A549 treated with CpdA at 1 μM for 4 hours (cell line): ENCODE measurements around the gene CFB. TPM values are rescaled to one million over a fixed set of nuclear protein-coding genes. Genes with fewer than 3 reads are reported as not detected.

Experiments
- total RNA-seq: library from RNA; stranded (reverse); fragments of 200-300 nt; extraction: Qiagen RNA extraction; gene quantifications from 5 replicates; pipeline ENCODE4 v1.2.3, GENCODE V29; 2022; ENCODE audit warnings: low read depth

The CFB gene
- 1.4 to 3.1 TPM (median 2.1 TPM) in 5 replicates for total RNA-seq

DNA sequence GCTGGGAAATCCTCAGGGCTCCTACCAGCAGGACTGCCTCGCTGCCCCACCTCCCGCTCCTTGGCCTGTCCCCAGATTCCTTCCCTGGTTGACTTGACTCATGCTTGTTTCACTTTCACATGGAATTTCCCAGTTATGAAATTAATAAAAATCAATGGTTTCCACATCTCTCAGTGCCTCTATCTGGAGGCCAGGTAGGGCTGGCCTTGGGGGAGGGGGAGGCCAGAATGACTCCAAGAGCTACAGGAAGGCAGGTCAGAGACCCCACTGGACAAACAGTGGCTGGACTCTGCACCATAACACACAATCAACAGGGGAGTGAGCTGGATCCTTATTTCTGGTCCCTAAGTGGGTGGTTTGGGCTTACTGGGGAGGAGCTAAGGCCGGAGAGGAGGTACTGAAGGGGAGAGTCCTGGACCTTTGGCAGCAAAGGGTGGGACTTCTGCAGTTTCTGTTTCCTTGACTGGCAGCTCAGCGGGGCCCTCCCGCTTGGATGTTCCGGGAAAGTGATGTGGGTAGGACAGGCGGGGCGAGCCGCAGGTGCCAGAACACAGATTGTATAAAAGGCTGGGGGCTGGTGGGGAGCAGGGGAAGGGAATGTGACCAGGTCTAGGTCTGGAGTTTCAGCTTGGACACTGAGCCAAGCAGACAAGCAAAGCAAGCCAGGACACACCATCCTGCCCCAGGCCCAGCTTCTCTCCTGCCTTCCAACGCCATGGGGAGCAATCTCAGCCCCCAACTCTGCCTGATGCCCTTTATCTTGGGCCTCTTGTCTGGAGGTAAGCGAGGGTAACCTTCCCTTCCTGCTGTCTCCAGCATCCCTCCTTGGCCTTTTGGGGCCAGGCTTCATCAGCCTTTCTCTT, at the start of gene CFB:
Gene CFB (plus strand): TSS at position 589 of the 863 bp plus-strand sequence. CDS start 127 bp downstream, at position 716.

DNA sequence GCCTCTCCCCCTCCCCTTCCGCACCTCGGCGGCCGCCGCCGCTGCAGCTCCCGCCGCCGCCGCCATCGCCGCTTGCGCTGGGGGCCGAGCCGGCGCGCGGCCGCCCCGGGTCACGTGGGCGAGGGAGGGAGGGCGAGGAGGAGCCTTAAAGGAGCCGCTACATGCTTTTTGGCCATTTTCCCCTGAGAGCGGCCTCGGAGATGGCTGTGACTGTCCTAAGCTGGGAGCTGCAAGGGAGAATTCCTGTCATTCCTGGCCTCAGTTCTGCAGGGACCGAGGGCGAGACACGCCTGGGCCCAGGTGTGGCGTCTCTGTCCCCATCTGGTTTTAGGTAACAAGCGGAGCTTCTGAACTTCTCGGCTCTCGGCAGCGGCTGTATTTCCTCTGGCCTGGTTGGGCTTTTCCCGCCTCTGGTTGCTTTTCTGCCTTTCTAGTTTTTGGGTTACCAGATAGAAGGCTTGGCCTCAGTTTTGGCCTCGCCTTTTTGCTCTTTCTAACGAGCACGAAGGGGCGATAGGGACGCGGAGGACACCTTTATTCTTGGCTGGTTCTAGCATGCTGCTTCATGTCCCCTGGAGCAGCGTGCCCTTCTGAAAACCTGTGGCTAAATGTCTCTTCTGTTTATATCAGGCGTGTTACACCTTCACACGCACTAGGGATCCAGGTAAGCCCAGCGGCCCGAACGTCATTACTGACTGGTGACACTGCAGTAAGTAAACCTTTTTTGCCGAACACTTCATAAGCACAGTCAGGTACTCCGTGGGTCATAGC, 48.1 kb upstream of the CFB start, which contains the start of gene EHMT2:
Gene EHMT2 (minus strand): TSS at position 87 of the 771 bp plus-strand sequence. CDS start 21 bp downstream, at position 66.

DNA sequence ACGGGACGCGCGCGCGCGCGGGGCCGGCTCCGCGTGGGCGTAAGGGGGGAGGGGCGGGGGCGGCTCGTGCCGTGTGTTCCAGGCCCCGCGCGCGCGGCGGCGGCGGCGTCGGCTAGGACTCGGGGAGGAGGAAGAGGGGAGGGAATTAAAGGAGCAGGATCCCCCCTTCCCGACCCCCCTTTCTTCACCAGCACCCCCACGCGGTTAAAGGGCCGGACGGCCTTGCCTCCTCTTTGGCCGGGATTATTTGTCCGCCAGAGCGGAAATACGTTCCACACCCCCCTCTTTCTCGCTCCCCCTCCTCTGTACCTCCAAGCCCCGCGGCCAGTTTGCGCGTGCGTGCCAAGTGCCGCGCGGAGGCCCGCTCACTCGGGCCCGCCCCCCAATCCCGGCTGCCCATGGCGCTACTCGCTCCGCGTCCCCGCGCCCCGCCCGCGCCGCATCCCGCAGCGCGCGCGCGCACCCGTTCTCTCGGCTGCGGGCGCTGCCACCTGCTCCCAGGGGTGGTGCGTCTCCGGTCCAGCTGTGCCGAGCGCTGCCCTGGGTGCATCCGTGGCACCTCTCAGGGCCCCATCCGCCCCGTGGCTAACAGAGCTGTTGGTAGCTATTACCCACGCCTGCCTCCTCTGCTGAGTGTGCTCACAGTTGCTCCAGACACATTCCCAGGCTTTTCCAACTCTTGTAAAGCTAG, 43.8 kb upstream of the CFB start, which contains the start of gene ZBTB12:
Gene ZBTB12 (minus strand): TSS at position 134 of the 691 bp plus-strand sequence. CDS start 781 bp downstream, outside the sequence.

DNA sequence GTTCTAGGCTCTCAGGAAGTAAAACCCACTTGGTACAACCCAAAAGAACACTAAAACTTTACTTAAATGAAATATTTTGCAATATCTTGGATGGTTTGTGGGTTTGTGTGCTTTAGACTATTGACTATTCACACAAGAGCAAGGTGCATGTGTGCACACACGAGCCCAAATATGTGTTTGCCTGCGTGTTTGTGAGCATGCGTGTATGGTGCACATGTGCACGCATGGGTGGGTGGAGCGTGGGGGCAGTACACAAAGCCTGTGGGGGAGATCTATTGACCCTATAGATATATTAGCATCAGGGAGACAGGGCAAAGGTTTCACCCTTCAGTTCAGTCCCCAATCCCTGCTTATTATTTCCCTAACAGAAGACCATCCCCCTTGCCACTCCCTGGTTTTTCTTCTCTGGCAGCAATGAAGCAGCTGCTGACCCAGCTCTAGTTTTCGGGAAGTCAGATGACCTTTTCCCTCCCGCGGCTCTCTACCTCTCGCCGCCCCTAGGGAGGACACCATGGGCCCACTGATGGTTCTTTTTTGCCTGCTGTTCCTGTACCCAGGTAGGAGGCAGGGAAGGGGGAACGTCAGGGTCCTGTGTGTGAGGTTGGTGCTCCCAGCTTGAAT, 18.5 kb upstream of the CFB start, which contains the start of gene C2:
Gene C2 (plus strand): TSS at position 476 of the 621 bp plus-strand sequence. CDS start 36 bp downstream, at position 512.

DNA sequence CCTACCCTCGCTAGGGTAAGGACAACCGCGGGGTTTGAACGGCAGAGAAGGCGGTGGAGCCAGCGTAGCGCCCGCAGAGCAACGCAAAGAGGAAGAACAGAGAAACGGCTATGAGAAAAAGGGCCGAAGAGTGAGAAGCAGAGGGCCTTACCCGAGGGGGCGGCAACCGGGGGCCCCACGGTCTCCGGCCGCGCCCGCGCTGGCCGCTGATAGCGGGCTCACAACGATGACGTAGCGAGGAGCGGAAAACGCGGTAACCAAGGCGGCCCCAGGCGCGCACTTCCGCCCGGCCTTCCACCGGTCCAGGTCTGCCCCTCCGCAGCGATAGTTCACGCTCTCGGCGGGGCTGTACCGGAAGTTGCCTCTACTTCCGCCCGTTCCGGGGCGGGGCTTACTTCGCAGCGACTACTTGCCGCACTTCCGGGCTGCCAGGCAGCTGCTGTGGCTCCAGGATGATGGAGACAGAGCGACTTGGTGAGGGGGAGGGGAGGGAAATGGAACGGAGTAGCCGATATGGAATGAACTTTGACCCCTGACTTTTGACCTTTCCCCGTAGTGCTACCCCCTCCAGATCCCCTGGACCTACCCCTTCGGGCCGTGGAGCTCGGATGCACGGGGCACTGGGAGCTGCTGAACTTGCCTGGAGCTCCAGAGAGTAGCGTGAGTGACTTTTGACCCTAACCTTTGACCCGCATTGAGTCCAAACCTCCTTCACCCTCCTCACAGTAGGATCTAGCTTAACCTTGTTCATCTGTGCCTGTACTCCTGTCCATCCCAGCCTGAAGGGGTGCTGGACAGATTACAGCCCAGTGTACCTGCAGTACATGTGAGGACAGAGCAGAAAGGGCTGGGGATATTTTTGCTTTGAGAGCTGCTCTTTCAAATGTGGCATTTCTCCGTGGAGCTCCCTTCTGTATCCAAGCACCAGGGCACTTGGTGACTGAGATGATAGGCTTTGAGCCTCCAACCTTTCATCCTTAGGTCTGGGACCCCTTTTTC, 13.1 kb downstream of the CFB start, which contains the start of the genes NELFE and SKIC2:
Gene NELFE (minus strand): TSS at position 231 of the 999 bp plus-strand sequence. CDS start 525 bp downstream, outside the sequence.
Gene SKIC2 (plus strand): TSS at position 435 of the 999 bp plus-strand sequence. CDS start 18 bp downstream, at position 453.

DNA sequence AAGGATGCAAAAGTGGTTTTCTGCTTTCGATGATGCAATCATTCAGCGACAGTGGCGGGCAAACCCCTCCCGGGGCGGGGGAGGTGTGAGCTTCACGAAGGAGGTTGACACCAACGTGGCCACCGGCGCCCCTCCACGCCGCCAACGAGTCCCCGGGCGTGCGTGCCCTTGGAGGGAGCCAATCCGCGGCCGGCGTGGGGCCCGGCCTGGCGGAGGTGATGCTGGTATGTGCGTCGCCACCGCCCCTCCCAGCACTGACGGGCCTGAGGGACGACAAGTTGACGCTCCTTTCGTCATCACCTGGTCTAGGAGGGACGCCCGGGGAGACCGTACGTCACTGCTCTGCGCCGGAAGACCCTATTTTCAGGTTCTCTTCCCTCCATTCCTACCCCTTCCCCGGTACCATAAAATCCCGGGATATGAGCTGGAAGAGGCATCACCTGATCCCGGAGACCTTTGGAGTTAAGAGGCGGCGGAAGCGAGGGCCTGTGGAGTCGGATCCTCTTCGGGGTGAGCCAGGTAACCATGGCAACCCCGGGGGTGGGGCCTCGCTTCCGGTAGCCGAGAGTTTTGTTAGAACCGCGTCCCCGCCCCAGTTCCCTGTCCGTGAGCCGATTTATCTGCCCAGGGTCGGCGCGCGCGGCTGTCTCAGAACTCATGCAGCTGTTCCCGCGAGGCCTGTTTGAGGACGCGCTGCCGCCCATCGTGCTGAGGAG, 26.3 kb downstream of the CFB start, which contains the start of gene DXO:
Gene DXO (minus strand): TSS at position 146 of the 716 bp plus-strand sequence. CDS start 463 bp downstream, outside the sequence.

DNA sequence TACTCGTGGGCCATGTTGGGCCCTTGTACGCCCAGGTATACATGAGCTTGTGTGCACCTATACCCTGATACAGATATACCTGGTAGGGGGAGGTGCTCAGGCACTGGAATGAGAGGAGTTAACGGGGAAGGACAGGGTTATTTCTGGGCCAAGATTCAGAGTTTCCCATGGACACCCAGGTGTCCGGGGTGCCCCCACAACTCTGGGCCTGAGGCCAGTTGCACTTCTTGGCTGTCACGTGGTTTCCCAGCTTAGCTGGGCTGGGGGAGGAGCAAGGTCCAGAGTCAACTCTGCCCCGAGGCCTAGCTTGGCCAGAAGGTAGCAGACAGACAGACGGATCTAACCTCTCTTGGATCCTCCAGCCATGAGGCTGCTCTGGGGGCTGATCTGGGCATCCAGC, 35.8 kb downstream of the CFB start, which contains the start of gene C4A:
Gene C4A (plus strand): TSS at position 314 of the 400 bp plus-strand sequence. CDS start 51 bp downstream, at position 365.

Other genes starting within 250 kb of the CFB start
- 15.6 to 21.2 TPM (median 19.2 TPM) in 5 replicates for gene ABHD16A, start 242.8 kb upstream of the CFB start, total RNA-seq
- gene LY6G6F, start 239.2 kb upstream of the CFB start, total RNA-seq = not detected in 5 replicates
- not detected in 5 replicates for gene LY6G6D, start 230.7 kb upstream of the CFB start, total RNA-seq
- gene LY6G6C, start 224.3 kb upstream of the CFB start, total RNA-seq = 0.11 TPM in 1 of 5 replicates, not detected in the others
- not detected in 5 replicates for gene MPIG6B, start 222.7 kb upstream of the CFB start, total RNA-seq
- gene DDAH2, start 216.8 kb upstream of the CFB start, total RNA-seq = 25.6 to 30.4 TPM (median 28.7 TPM) in 5 replicates
- 495 to 530 TPM (median 516 TPM) in 5 replicates for gene CLIC1, start 209.6 kb upstream of the CFB start, total RNA-seq
- 12.1 to 16.5 TPM (median 15.1 TPM) in 5 replicates for gene MSH5, start 206.1 kb upstream of the CFB start, total RNA-seq
- gene SAPCD1, start 183.4 kb upstream of the CFB start, total RNA-seq = 3.6 to 5.9 TPM (median 4.7 TPM) in 5 replicates
- gene VWA7, start 168.8 kb upstream of the CFB start, total RNA-seq = 0.61 to 2.0 TPM (median 1.5 TPM) in 5 replicates
- gene VARS1, start 150.3 kb upstream of the CFB start, total RNA-seq = 50.8 to 60.2 TPM (median 57.2 TPM) in 5 replicates
- 49.7 to 68.8 TPM (median 64.6 TPM) in 5 replicates for gene LSM2, start 139.1 kb upstream of the CFB start, total RNA-seq
- gene HSPA1L, start 130.8 kb upstream of the CFB start, total RNA-seq = 1.3 to 2.2 TPM (median 2.1 TPM) in 5 replicates
- gene HSPA1A, start 130.6 kb upstream of the CFB start, total RNA-seq = 218 to 535 TPM (median 388 TPM) in 5 replicates
- gene HSPA1B, start 118.4 kb upstream of the CFB start, total RNA-seq = 167 to 379 TPM (median 289 TPM) in 5 replicates
- gene NEU1, start 83.3 kb upstream of the CFB start, total RNA-seq = 25.3 to 37.2 TPM (median 30.6 TPM) in 5 replicates
- gene SLC44A4, start 67.1 kb upstream of the CFB start, total RNA-seq = 0.10 to 0.14 TPM (median 0.13 TPM) in 3 of 5 replicates, not detected in the others
- gene EHMT2, start 48.4 kb upstream of the CFB start, total RNA-seq = 25.6 to 34.6 TPM (median 30.8 TPM) in 5 replicates
- 3.2 to 5.4 TPM (median 4.8 TPM) in 5 replicates for gene ZBTB12, start 44.0 kb upstream of the CFB start, total RNA-seq
- gene C2, start 18.4 kb upstream of the CFB start, total RNA-seq = 0.19 to 0.66 TPM (median 0.27 TPM) in 5 replicates
- 74.0 to 93.6 TPM (median 77.4 TPM) in 5 replicates for gene NELFE, start 12.9 kb downstream of the CFB start, total RNA-seq
- gene SKIC2, start 13.1 kb downstream of the CFB start, total RNA-seq = 22.7 to 25.6 TPM (median 24.7 TPM) in 5 replicates
- 9.7 to 13.2 TPM (median 11.9 TPM) in 5 replicates for gene DXO, start 26.0 kb downstream of the CFB start, total RNA-seq
- 0.48 to 1.3 TPM (median 0.98 TPM) in 5 replicates for gene C4A, start 36.0 kb downstream of the CFB start, total RNA-seq
- gene C4B, start 68.7 kb downstream of the CFB start, total RNA-seq = 0.56 to 1.3 TPM (median 0.94 TPM) in 5 replicates
- not detected in 5 replicates for gene CYP21A2, start 92.3 kb downstream of the CFB start, total RNA-seq
- 0.42 to 0.92 TPM (median 0.67 TPM) in 5 replicates for gene TNXB, start 163.2 kb downstream of the CFB start, total RNA-seq
- 26.8 to 36.7 TPM (median 34.5 TPM) in 5 replicates for gene ATF6B, start 182.2 kb downstream of the CFB start, total RNA-seq
- 7.0 to 9.3 TPM (median 8.2 TPM) in 5 replicates for gene FKBPL, start 184.2 kb downstream of the CFB start, total RNA-seq
- 0.45 to 0.98 TPM (median 0.65 TPM) in 5 replicates for gene PRRT1, start 205.8 kb downstream of the CFB start, total RNA-seq
- 8.1 to 10.0 TPM (median 9.0 TPM) in 5 replicates for gene PPT2, start 208.0 kb downstream of the CFB start, total RNA-seq
- gene EGFL8, start 218.5 kb downstream of the CFB start, total RNA-seq = 1.1 to 2.4 TPM (median 1.3 TPM) in 5 replicates
- gene AGPAT1, start 230.0 kb downstream of the CFB start, total RNA-seq = 32.1 to 40.9 TPM (median 40.2 TPM) in 5 replicates
- 33.1 to 47.7 TPM (median 45.2 TPM) in 5 replicates for gene RNF5, start 232.3 kb downstream of the CFB start, total RNA-seq
- 1.2 to 2.3 TPM (median 1.7 TPM) in 5 replicates for gene AGER, start 238.2 kb downstream of the CFB start, total RNA-seq
- gene PBX2, start 244.1 kb downstream of the CFB start, total RNA-seq = 15.2 to 21.6 TPM (median 17.8 TPM) in 5 replicates
- 0.31 to 0.67 TPM (median 0.50 TPM) in 5 replicates for gene GPSM3, start 246.5 kb downstream of the CFB start, total RNA-seq